SK-N-SH (cell line): ENCODE results near the gene TCN2.

Source experiments
- EZH2phosphoT487 ChIP-seq: fragments of 200-600 bp; sonication (generic); IDR thresholded peaks from 2 replicates; pipeline ENCODE4 v1.6.1; 2017; ENCODE audit warnings: low read depth, mixed run types, mild to moderate bottlenecking, antibody characterized with exemption, moderate library complexity, borderline replicate concordance
- GATA2 ChIP-seq: sonication (generic); formaldehyde crosslinking; IDR thresholded peaks from 2 replicates; pipeline ENCODE4 v1.5.0; 2020; ENCODE audit warnings: mild to moderate bottlenecking, missing genetic modification reagents
- IRF3 ChIP-seq: fragments of 150-350 bp; IDR thresholded peaks from 2 replicates; pipeline ENCODE4 v1.6.1; 2016; ENCODE audit warnings: mild to moderate bottlenecking, low read depth, low read length
- MXI1 ChIP-seq: IDR thresholded peaks from 2 replicates; pipeline ENCODE4 v1.6.1; 2012; ENCODE audit warnings: mild to moderate bottlenecking, low read depth, low read length, improper control_type of control experiment
- POLR2AphosphoS5 ChIP-seq: IDR thresholded peaks from 2 replicates; pipeline ENCODE4 v1.6.1; 2012; ENCODE audit warnings: low read depth, low read length
- RAD21 ChIP-seq: IDR thresholded peaks from 2 replicates; pipeline ENCODE4 v1.6.1; 2012; ENCODE audit warnings: mild to moderate bottlenecking, low read length
- RCOR1 ChIP-seq: fragments of 150-350 bp; IDR thresholded peaks from 2 replicates; pipeline ENCODE4 v1.6.1; 2017; ENCODE audit warnings: antibody characterized with exemption, low read length
- REST ChIP-seq: IDR thresholded peaks from 2 replicates; pipeline ENCODE4 v1.6.1; 2012; ENCODE audit warnings: mild to moderate bottlenecking, low read depth, low read length, moderate library complexity
- SIN3A ChIP-seq: IDR thresholded peaks from 2 replicates; pipeline ENCODE4 v1.6.1; 2012; ENCODE audit warnings: low read depth, mild to moderate bottlenecking, low read length, moderate library complexity, borderline replicate concordance
- SMC3 ChIP-seq: IDR thresholded peaks from 2 replicates; pipeline ENCODE4 v1.6.1; 2012; ENCODE audit warnings: low read depth, low read length, improper control_type of control experiment
- TAF1 ChIP-seq: IDR thresholded peaks from 2 replicates; pipeline ENCODE4 v1.6.1; 2012; ENCODE audit warnings: low read depth, mild to moderate bottlenecking, low read length, moderate library complexity, borderline replicate concordance
- YY1 ChIP-seq: IDR thresholded peaks from 2 replicates; pipeline ENCODE4 v1.4.0; 2012; ENCODE audit warnings: low read depth, mild to moderate bottlenecking
- TF ChIP-seq, protein P1 (sequence below): fragments of 200-600 bp; sonication (generic); IDR thresholded peaks from 2 replicates; pipeline ENCODE4 v1.6.1; 2017; ENCODE audit warnings: antibody characterized with exemption, mild to moderate bottlenecking, moderate library complexity
- TF ChIP-seq, protein P2 (sequence below): IDR thresholded peaks from 2 replicates; pipeline ENCODE4 v1.4.0; 2012; ENCODE audit warnings: low read depth

DNA sequence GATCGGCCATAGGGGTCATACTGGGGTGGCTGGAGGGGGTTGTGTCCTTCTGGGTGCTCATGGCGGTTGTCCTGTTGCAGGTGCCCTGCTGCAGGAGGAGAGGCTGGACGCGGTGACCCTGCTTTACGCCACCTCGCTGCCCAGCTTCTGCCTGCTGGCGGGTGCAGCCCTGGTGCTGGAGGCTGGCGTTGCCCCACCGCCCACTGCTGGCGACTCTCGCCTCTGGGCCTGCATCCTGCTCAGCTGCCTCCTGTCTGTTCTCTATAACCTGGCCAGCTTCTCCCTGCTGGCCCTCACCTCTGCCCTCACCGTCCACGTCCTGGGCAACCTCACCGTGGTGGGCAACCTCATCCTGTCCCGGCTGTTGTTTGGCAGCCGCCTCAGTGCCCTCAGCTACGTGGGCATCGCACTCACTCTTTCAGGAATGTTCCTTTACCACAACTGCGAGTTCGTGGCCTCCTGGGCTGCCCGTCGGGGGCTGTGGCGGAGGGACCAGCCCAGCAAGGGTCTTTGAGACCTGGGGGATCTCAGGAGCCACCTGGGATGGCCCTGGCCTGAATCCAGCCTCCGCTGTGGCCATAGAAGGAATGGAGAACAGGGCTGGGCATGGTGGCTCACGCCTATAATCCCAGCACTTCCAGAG lies 39.7 kb downstream of the TCN2 start:
- TF ChIP-seq GATA2 (CRISPR knock-in tag) (no peak), TAF1 (no peak), POLR2AphosphoS5 (no peak), YY1 (no peak), SMC3 (no peak), SIN3A (no peak), RAD21 (no peak), RCOR1 (no peak), REST (no peak), EZH2phosphoT487 (no peak), IRF3 (no peak), MXI1 (no peak)
- TF ChIP-seq, protein P1, sequence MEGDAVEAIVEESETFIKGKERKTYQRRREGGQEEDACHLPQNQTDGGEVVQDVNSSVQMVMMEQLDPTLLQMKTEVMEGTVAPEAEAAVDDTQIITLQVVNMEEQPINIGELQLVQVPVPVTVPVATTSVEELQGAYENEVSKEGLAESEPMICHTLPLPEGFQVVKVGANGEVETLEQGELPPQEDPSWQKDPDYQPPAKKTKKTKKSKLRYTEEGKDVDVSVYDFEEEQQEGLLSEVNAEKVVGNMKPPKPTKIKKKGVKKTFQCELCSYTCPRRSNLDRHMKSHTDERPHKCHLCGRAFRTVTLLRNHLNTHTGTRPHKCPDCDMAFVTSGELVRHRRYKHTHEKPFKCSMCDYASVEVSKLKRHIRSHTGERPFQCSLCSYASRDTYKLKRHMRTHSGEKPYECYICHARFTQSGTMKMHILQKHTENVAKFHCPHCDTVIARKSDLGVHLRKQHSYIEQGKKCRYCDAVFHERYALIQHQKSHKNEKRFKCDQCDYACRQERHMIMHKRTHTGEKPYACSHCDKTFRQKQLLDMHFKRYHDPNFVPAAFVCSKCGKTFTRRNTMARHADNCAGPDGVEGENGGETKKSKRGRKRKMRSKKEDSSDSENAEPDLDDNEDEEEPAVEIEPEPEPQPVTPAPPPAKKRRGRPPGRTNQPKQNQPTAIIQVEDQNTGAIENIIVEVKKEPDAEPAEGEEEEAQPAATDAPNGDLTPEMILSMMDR: no peak
- TF ChIP-seq, protein P2, sequence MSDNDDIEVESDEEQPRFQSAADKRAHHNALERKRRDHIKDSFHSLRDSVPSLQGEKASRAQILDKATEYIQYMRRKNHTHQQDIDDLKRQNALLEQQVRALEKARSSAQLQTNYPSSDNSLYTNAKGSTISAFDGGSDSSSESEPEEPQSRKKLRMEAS: no peak
